22Rv1 (cell line): ENCODE measurements around the gene LAMA2.

Experiments used
- CTCF ChIP-seq: fragments of 450-650 bp; IDR thresholded peaks from 2 replicates; pipeline ENCODE4 v1.5.1; 2017; ENCODE audit warnings: mild to moderate bottlenecking
- ZFX ChIP-seq: fragments of 450-650 bp; IDR thresholded peaks from 2 replicates; pipeline ENCODE4 v1.6.1; 2017; ENCODE audit warnings: antibody characterized with exemption, borderline replicate concordance

DNA sequence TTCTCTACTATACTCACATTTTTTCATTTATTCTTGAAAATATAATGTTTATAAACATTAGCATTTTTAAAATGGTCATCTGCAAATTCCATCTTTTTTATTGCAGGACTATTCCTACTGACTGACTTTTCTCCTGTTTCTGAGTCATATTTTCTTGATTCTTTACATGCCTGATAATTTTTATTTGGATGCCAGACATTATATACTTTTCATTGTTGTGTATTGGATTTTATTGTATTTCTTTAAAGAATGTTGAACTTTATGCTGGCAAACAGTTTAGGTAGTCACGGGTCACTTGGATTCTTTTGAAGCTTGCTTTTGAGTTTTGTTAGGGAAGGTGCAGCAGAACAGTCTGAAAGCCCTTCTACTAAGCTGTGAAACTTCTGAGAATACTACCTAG lies 423.9 kb downstream of the LAMA2 start:
- TF ChIP-seq CTCF (no peak), ZFX (no peak)
